ENCODE measurements around the gene ADGRD1.

ADGRD1 gene

DNA sequence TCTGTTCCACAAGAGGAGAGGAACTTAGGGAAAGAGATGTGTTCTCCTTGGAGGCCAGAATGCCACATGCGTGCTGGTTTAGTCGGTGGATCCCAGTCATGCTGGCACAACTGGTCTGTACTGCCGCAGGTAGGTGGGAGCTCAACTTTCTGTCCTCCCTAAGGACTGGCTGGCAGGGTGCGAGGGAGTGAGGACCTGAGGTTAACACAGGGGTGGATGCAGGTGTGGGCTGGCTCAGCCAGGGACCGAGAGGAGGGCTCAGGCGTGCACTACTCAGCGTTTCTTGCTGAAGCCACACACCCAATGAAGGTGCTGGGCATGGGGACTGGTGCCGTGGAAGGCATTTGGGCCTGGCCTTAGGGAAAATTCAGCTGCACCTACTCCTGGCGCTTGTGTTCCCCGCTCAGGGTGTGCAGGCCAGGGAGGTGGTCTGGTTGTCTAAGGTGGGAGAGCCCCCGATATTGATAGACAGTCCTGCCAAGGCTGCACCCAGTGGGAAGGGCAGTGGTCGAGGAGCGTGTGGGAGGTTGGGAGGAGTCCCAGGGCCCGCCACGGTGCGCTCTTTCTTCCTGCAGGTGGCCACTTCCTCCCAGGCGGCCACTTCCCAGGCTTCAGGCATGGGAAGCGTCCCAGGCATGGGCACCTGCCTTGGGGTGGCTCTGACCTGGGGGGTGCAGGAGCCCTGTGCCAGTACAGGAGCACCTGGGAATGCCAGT is 138.4 kb downstream of the ADGRD1 start:
- no peak for DNase-seq (ENCODE audit: low spot score)

DNA sequence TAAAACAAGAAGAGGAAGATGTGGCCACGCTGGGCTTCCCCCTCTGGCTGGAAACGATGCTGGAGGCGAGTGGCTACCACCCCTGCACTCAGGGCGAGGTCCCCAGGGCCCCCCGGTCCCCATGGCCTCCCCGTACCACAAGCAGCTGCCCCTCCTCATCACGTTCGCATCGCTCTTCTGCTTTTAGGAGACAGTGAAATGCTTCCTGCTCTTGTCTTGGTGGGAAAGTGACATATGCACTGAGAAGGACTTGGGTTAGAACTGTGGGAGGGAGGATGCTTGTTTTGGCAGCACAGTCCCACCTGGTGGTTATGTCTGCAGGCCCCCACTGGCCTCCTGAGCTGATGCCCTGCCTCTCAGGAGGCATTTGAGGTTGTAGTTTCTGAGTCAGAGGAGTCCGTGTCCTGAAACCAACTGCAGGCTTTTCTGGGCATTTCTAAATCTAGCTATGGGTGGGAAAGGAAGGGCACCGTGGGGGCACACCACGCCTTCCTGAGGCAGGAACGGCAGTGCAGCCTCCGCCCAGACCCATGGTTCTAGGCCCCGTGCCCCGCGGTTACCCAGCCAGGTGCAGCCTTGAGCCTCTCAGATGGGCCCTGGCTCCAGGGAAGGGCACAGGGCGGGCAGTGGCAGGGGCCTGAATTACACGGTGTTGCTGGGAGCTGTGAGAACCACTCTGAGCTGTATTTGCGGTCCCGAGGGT is 139.3 kb downstream of the ADGRD1 start:
- DNase-seq (ENCODE audit: low spot score): peak; percentile 15

DNA sequence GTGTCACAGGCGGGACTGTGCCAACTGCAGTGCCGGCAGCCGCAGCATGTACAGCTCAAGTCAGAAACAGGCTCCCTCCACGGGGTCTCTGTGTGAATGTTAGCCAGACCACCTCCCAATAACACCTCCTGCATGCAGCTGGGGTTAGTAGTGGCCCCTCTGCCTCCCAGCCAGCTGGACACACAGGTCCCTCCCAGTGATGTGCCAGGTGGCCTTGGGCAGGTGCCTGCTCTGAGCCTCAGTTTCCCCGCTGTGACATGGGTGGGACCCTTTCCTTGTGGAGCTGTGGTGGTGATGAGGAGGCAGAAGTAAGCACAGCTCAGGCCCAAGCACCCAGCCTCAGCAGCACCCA is 139.9 kb downstream of the ADGRD1 start:
- DNase-seq (ENCODE audit: low spot score): no peak

DNA sequence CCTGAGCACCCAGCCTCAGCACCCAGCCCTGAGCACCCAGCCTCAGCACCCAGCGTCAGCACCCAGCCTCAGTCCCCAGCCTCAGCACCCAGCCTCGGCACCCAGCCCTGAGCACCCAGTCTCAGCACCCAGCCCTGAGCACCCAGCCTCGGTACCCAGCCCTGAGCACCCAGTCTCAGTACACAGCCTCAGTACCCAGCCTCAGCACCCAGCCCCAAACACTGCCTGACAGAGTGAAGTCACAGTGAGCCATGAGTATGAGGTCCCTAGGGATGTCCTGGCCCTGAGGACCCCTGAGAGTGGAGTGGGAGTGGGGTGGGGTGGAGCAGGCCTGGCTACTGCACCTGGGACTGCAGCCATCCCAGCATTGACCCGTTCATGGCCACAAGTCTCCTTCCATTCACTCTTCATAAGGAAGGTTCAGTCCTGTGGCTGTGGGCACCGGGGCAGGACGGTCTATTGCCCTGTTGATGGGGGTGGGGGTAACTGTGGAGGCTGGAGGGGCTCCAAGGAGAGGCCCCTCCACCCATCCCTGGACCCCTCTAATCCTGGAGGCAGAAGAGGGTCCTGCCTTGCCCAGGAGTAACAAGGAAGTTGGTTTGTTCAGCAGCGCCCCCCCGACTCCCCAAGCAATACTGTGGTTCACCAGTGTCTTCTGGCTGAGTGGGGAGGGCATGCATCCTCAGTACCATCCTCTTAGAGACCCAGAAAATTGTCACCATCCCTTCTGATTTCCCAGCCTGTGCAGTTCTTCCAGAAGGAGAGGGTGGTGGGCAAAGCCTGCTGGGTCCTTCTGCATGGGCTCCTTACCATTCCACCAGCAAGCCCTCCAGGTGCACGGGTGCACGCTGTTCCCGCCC is 140.5 kb downstream of the ADGRD1 start:
- DNase-seq (ENCODE audit: low spot score): no peak

DNA sequence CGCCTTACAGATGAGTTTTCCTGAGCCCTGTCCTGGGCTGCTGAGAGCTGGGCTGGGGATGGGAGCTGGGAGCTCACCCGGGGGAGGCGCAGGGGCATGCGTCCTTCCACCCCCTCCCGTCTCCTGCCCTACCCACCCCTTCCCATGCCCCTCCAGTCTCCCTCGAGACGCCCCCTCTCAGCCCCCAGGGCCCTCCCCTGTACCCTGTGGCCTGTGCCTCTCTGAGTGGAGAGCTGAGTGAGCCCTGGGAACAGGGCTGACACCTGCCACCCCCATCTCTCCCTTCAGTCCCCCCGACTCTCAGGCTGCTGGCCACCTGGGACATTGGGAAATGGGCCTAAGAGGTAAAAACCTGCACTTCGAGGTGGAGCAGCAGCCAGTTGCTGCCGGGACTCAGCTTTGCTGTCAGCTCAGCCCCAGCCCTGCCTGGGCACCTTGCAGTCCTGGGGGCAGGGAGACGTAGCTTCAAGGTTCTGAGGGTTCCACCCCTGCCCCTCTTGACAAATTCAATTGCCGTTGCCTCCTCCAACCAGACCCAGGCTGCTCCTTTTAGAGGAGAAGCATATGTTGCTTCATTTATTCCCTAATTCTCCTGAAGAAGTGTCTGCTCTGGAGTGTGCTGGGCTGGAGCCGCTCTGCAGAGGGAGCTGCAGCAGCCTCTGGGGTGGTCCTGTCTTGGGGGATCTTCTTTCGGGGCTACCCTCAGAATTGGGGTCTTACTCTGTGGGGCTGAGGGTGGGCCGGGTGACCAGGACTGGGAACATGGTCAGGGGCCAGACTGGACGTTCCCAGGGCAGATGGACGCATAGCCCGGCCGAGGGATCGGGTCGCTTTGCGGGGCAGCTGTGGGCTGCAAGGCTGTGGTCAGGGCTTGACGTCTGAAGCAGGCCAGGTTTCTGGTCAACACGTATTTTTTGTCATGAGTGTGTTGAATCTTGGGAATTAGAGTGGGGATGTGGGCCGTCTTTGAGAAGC is 141.4 kb downstream of the ADGRD1 start:
- no peak for DNase-seq (ENCODE audit: low spot score)

DNA sequence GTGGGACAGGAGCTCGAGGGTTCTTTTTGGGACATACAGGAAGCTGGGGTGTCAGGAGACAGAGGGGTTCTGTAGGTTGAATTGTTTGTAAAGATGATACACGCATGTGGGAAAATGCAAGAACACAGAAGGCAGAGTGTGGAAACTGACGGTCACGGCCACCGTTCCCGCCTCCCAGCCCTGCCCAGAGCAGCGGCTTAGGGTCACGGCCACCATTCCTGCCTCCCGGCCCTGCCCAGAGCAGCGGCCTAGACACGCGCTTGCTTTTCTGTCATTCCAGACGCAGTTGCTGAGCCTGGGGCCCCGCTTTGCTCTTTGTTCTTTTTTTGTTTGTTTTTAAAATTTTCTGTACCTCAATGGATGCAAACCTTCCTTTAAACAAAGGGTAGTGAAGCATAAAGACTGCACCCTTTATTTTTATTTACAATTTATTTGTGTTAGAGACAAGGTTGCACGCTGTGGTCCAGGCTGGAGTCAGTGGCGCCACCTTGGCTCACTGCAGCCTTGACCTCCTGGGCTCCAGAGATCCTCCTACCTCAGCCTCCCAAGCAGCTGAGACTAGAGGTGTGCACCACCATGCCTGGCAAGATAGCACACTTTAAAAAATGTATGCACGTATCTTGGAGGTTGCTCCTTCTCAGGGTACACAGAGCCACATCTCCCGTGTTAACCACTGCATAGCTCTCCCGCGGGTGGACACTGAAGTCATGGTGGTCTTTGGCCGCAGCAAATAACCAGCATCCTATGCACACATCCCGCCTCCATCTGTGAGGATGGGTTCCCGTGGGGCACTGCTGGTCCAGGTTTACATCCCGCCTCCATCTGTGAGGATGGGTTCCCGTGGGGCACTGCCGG is 142.3 kb downstream of the ADGRD1 start:
- DNase-seq (ENCODE audit: low spot score): no peak

DNA sequence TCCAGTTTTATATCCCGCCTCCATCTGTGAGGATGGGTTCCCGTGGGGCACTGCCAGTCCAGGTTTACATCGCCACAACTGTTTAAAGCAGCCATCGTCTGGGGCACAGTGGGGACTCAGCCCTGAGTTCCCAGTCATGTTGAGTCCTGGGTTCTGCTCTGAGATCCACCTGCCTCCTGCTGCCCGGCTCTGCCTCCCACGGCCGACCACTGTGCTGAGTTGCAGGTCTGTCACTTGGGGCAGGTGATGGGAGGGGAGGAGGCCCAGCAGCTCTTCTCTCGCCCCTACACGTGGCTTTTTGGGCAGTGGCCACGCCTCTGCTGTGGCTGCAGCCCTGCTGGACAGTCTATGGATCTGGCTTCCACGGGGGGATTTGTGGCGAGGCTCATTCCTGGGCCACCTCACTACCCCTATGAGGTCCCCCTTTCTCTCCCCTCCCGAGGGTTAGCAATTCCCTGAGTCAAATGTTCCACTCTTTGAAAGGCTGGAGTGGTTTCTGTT is 143.0 kb downstream of the ADGRD1 start:
- DNase-seq (ENCODE audit: low spot score): no peak

DNA sequence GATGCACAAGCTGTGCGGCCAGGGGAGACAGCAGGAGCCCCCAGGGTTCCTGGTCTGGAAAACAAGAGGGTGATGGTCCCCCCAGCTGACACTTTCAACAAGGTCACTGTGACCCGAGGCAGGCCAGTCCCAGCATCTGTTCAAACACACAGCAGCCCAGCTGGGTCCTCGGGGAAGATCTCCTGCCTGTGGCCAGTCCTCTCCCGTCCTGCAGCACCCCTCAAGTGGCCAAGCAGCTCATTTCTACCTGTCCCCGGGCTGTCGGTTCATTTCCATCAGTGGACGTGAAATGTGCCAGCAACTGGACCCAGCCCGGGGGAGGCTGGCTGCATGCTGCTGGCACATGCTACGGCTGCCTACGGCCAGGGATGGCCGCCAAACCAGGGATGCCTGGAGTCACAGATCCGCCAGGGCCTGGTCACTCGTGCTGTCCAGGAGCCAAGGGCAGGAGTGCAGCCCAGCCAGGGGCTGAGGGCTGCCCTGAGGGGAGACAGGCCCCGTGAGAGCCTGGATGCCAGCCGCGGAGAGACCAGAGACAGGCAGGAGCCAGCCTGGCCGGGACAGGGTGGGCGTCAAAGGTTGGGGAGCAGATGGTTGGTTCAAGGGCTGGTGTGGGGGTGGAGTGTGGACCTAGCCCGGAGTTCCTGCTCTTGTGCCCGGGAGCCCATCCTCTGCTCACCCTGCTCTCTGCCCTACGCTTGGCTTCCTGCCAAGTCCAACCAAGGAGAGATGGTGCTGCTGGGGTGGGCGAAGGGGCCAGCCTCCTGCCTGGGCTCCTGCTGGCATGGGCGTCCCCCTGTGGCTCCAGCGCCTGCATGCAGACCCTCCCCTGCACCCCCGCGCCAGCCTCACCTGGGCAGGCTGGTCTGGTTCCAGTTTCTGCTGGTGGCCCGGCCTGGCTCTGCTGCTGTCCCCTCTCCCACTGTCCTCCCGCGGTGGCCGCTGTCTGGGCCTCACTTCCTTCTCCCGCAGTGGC is 143.8 kb downstream of the ADGRD1 start:
- DNase-seq (ENCODE audit: low spot score): no peak

DNA sequence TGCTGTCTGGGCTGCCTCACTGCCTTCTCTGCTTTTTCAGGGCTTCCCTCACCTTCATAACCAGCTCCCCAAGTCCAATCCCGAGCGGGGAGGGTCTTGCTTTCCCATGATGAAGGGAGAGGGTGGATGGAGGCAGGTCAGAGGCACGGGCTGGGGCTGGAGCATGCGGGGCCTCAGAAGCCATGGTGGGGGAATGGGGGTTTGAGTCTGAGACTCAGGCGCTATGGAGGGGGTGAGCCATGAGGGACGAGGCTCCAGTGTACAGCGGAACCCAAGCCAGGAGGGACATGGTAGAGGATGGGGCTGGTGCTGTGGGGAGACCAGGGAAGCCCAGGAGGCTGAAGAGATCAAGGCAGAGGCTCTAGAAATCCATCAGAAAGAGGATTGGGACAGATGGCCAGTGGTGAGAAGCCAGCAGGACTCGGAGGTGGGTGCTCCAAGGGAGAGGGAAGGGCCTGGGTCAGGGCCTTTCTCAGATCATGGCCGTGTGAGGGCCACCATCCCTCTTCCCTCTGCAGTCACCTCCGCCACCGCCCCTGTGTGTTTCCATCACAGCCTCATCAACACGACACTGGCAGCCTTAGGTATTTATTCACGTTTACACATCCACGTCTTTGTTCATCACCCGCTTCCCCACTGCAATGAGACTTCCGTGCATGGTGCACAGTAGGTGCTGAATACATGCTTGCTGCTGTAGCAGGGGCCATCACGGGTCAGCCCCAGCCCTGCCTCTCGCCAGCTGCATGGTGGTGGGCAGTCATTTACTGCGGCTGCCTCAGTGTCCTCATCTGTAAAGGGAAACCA is 144.7 kb downstream of the ADGRD1 start:
- DNase-seq (ENCODE audit: low spot score): no peak

DNA sequence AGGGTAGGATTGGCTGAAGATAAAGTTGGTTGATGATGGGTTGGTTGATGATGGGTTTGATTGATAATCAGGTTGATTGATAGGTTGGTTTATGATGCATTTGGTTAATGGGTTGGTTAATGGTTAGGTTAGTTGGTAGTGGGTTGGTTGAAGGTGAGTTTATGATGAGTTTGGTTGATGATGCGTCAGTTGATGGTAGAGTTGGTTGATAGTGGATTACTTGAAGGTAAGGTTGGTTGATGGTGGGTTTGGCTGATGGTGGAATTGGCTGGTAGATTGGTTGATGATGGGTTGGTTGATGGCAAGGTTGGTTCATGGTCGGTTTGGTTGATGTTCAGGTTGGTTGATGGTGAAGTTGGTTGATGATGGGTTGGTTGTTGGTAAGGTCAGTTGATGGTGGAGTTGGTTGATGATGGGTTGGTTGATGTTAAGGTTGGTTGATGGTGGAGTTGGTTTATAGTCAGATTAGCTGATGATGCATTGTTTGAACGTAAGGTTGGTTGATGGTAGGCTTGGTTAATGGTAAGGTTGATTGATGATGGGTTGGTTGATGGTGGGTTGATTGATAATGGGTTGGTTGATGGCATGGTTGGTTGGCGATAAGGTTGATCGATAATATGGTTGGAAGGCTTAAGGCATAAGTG is 146.4 kb downstream of the ADGRD1 start:
- DNase-seq (ENCODE audit: low spot score): no peak

DNA sequence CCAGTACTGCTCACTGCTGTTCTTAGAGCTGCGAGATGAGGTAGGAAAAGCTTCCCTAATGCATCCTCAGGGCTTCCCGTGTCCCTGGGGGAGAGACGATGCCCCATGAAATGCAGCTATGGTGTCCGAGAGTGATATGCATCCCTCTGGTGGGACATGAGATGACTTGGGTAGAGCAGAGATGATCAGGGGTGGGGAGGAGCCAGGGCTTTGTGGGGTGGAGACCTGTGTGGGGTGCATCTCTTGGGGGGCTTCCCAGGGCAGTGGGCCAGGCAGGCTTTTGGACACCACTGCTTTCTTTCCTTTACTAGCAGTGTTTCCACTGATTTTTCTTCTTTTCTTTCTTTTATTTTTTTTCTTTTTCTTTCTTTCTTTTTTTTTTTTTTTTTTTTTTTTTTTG is 147.3 kb downstream of the ADGRD1 start:
- DNase-seq (ENCODE audit: low spot score): no peak

DNA sequence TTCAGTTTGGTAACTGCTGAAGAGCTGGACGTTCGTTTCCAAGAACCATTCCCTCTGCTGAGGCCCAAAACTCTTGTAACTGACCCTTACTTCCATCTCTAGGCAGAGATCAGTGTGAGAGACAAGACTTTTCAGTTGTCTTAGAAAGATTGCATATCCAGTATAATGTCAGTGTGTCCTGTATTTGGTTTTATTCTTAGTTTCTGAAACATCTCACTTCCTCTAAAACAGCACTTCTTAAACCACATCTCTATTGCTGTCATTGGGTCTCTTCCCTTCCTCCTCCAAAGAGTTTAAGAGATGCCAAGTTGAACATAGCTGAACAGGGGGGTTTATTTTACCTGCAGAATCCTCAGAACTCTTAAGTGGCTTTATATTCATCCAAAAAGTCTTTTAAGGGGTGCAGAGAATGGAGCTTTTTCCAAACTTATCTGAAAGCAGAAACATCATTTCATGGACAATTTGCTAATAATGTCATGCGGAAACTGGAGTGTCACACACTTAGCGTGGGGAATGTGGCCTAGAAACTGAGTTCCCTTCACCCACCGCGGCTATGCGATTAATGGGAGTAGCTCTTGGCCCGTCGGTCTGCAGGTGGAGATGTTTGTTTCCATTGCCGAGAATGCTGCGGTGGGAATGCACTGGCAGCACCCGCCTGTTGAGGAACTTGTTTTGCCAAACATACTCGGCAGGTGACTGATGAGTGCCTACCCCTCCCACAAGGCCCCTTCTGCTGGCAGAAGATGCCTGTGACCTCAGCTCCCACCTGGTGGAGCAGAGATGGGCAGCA is 148.2 kb downstream of the ADGRD1 start:
- peak; percentile 13 for DNase-seq (ENCODE audit: low spot score)

DNA sequence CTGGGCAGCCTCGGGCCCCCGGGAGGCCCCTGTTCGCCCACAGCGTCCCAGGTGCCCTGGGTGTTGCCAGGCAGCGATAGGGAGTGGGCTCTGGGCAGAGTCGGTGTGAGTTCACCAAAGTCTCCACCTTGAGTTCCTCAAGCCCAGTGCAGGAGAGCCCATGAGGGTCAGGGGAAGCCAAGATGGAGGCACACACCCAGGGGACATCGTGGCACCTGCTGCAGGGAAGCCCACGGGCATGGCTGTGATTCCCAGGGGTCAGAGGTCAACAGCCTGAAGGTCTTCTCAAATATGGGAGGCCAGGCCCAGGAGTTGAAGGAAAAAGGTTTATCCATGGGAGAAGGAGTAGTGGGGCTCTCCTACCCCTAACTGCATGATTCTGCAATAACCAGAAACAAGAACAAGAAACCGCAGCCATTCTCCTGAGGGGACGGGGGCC is 148.8 kb downstream of the ADGRD1 start:
- no peak for DNase-seq (ENCODE audit: low spot score)

DNA sequence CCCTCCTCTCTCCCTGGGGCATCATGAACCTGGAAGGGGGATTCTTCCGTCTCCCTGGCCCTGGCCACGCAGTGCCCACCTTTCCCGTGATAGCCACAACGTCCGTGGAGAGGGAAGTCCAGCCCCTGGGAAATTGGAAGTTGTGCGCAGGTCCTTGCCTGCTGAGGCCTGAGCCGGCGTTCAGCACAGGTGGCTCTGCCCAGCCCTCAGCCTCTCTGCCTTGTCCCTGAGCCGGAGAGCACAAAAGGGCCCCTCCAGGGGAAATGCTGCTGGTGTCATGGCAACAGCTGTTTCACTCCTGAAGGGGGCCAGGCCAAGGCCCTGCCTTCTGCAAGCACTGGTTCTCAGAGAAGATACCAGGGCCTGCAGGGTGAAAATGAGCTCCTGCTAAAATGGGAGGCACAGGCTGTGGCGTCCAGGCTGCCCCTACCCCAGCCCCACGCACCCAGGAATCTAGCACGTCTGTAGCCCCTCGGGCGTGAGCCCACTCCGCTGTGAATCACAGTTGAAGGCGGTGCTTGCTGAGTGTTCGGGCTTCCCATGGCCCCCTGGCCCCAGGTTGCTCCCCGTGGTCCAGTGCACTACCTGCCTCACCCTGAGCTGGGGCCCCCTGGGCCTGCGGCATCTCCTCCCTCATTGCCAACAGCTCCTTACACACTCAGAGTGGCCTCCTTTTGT is 149.4 kb downstream of the ADGRD1 start:
- no peak for DNase-seq (ENCODE audit: low spot score)

DNA sequence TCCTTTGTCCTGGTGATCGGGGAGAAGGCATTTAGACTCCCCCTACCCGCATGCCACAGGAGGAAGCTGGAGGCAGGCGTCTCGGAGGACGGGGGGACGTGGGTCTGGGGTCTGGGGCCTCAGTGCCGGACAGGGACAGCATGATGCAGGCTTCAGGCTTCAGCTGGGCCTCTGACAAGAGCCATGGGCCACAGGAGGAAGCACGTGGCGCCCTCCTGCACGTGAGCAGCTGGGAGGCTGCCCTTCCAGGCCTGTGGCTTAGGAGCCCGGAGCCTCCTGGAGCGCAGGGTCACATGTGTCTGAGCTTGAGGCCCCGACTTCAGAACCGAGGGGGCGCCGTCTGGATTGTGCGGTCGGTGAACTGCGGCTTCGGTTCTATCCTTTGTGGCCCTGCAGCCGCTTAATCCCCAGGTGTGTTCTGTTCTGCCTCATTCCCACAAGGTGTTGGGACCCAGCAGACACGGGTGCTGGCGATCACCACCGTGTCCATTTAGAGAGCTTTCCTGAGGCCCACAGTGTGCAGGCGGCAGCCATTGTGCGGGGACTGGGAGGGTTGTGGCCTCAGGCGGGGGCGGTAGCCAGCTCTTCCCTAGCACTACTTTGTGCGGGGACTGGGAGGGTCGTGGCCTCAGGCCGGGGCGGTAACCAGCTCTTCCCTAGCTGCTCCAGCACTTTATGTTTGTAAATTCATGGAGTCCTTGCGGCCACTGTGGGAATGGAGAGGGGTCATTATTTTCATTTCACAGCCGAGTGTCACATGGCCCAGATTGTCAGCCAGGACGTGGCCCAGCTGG is 150.2 kb downstream of the ADGRD1 start:
- no peak for DNase-seq (ENCODE audit: low spot score)
